ENCODE data around the gene POLR3G. TPM values are rescaled to one million over a fixed set of nuclear protein-coding genes. Genes with fewer than 3 reads are reported as not detected.

POLR3G gene
- total and polyA plus RNA-seq, 10 donors = 0.93 to 4.3 (median 2.2) TPM

GRCh38 chr5:90438100-90438499 lies 36.6 kb upstream of the POLR3G start:
- peaks cover 0 to 16% (median 2%) of the 10 kb centered on the region in 6 donors for H3K4me1 ChIP-seq
- peaks cover 0 to 16% (median 0%) of the 10 kb centered on the region in 7 donors for H3K27me3 ChIP-seq (replicated peaks in 1 of 7)
- no peak overlapping the region for H3K27ac ChIP-seq
- DNase-seq = no peak
- WGBS, 5 donors = 57 to 74% (median 62%) methylated on average over 1 of the region's 1 CpG
- no peaks in the 10 kb centered on the region for H3K9me3 ChIP-seq
- TF ChIP-seq POLR2AphosphoS5 (IDR thresholded peaks at IDR 0.05) (no peak), CTCF (IDR thresholded peaks at IDR 0.05 in 8 of 11, conservative IDR thresholded peaks at IDR 0.05 in 3 of 11) (no peak), POLR2A (IDR thresholded peaks at IDR 0.05) (no peak)
- no peaks in the 10 kb centered on the region for H3K36me3 ChIP-seq
- H3K4me3 ChIP-seq = no peak overlapping the region
- intact Hi-C loops (cut with DNase I; ENCODE audit: low total_unique reads) = no loop called here

- intact Hi-C loops (cut with DNase I; ENCODE audit: low total_unique reads) = loop anchor here (5.0 kb wide), 1 partner anchor 342 kb away; no protein-coding TSS in a partner anchor
- no peaks in the 10 kb centered on the region for H3K9me3 ChIP-seq
- H3K4me3 ChIP-seq = no peak overlapping the region
- no peak overlapping the region for H3K27ac ChIP-seq
- no peak for DNase-seq
- TF ChIP-seq POLR2AphosphoS5 (IDR thresholded peaks at IDR 0.05) = no peak
- TF ChIP-seq POLR2A (IDR thresholded peaks at IDR 0.05) = no peak
- TF ChIP-seq CTCF (IDR thresholded peaks at IDR 0.05 in 8 of 11, conservative IDR thresholded peaks at IDR 0.05 in 3 of 11) = no peak
- WGBS, 5 donors = 48 to 75% (median 54%) methylated on average over 2 of the region's 2 CpGs
- H3K27me3 ChIP-seq (replicated peaks in 1 of 7) = peaks cover 0 to 16% (median 0%) of the 10 kb centered on the region in 7 donors
- H3K4me1 ChIP-seq = peaks cover 0 to 16% (median 2%) of the 10 kb centered on the region in 6 donors
- no peaks in the 10 kb centered on the region for H3K36me3 ChIP-seq
Measured at GRCh38 chr5:90440644-90441043, 34.0 kb upstream of the POLR3G start.

GRCh38 chr5:90446961-90447360 lies 27.7 kb upstream of the POLR3G start:
- H3K4me3 ChIP-seq = no peak overlapping the region
- H3K27ac ChIP-seq = no peak overlapping the region
- TF ChIP-seq POLR2A (IDR thresholded peaks at IDR 0.05) (no peak), POLR2AphosphoS5 (IDR thresholded peaks at IDR 0.05) (no peak), CTCF (IDR thresholded peaks at IDR 0.05 in 8 of 11, conservative IDR thresholded peaks at IDR 0.05 in 3 of 11) (no peak)
- no peaks in the 10 kb centered on the region for H3K9me3 ChIP-seq
- DNase-seq = no peak
- no peaks in the 10 kb centered on the region for H3K4me1 ChIP-seq
- intact Hi-C loops (cut with DNase I; ENCODE audit: low total_unique reads) = no loop called here
- H3K27me3 ChIP-seq (replicated peaks in 1 of 7) = no peaks in the 10 kb centered on the region
- H3K36me3 ChIP-seq = no peaks in the 10 kb centered on the region

GRCh38 chr5:90461288-90461687 lies 13.4 kb upstream of the POLR3G start:
- Histone ChIP-seq H3K36me3 (peaks cover 0 to 31% (median 3%) of the 10 kb centered on the region in 6 donors), H3K9me3 (no peaks in the 10 kb centered on the region), H3K27ac (no peak overlapping the region), H3K4me1 (no peaks in the 10 kb centered on the region), H3K4me3 (no peak overlapping the region), H3K27me3 (replicated peaks in 1 of 7) (no peaks in the 10 kb centered on the region)
- WGBS, 5 donors = 83 to 93% (median 86%) methylated on average over 4 of the region's 4 CpGs
- intact Hi-C loops (cut with DNase I; ENCODE audit: low total_unique reads) = no loop called here
- TF ChIP-seq POLR2A (IDR thresholded peaks at IDR 0.05) (no peak), POLR2AphosphoS5 (IDR thresholded peaks at IDR 0.05) (no peak), CTCF (IDR thresholded peaks at IDR 0.05 in 8 of 11, conservative IDR thresholded peaks at IDR 0.05 in 3 of 11) (no peak)
- DNase-seq = no peak

Data from spleen (tissue), 11 donors.